HepG2 (cell line): ENCODE data around the gene TF. TPM values are rescaled to one million over a fixed set of nuclear protein-coding genes. Genes with fewer than 3 reads are reported as not detected.
A peak's percentile ranks its signal among the peaks of the same experiment; 100 is the strongest.

Experiments
- BCL6 ChIP-seq: IDR thresholded peaks from 2 replicates; pipeline ENCODE4 v1.6.1; 2016; ENCODE audit warnings: missing genetic modification reagents, missing compliant biosample characterization
- HMGXB3 ChIP-seq: sonication (generic); formaldehyde crosslinking; IDR thresholded peaks from 2 replicates; pipeline ENCODE4 v1.4.0; 2020; ENCODE audit warnings: missing genetic modification reagents, borderline replicate concordance
- KAT2B ChIP-seq: fragments of 150-350 bp; IDR thresholded peaks from 2 replicates; pipeline ENCODE4 v1.6.1; 2014; ENCODE audit warnings: low read depth, low read length, borderline replicate concordance
- NPAS2 ChIP-seq: sonication (generic); formaldehyde crosslinking; IDR thresholded peaks from 2 replicates; pipeline ENCODE4 v1.8.0; 2022; ENCODE audit warnings: mild to moderate bottlenecking, missing genetic modification reagents, borderline replicate concordance
- NR3C1 ChIP-seq: sonication (generic); formaldehyde crosslinking; IDR thresholded peaks from 2 replicates; pipeline ENCODE4 v1.4.0; 2020; ENCODE audit warnings: missing genetic modification reagents
- POLR2AphosphoS5 ChIP-seq: IDR thresholded peaks from 2 replicates; pipeline ENCODE4 v1.6.1; 2012; ENCODE audit warnings: low read depth, low read length
- POLR2G ChIP-seq: fragments of 200-400 bp; formaldehyde crosslinking; IDR thresholded peaks from 2 replicates; pipeline ENCODE4 v1.6.1; 2018; ENCODE audit warnings: mild to moderate bottlenecking, low read depth, low read length, moderate library complexity
- PRDM10 ChIP-seq: sonication (generic); formaldehyde crosslinking; IDR thresholded peaks from 2 replicates; pipeline ENCODE4 v1.4.0; 2020; ENCODE audit warnings: low read depth, missing genetic modification reagents
- ZBTB4 ChIP-seq: sonication (generic); formaldehyde crosslinking; IDR thresholded peaks from 2 replicates; pipeline ENCODE4 v1.4.0; 2020; ENCODE audit warnings: missing genetic modification reagents, mild to moderate bottlenecking, borderline replicate concordance
- ZNF20 ChIP-seq: sonication (generic); formaldehyde crosslinking; IDR thresholded peaks from 2 replicates; pipeline ENCODE4 v1.4.0; 2020; ENCODE audit warnings: mild to moderate bottlenecking, moderate library complexity, missing genetic modification reagents
- ZNF496 ChIP-seq: sonication (generic); formaldehyde crosslinking; IDR thresholded peaks from 2 replicates; pipeline ENCODE4 v1.8.1; 2023; ENCODE audit warnings: mild to moderate bottlenecking, moderate library complexity, missing genetic modification reagents; ENCODE audit not compliant: insufficient replicate concordance
- polyA plus RNA-seq, 8 experiments: library from polyadenylated mRNA; depleted of rRNA in 3 of 8; stranded (reverse) in 7 of 8; unstranded in 1 of 8; fragments of >200 nt; fragmentation: Illumina TruSeq in 4 of 8; extraction: Trizol in 4 of 8; gene quantifications; 2 replicates each; pipeline versions ENCODE4 v1.2.1 to v1.2.3, GENCODE V29; 2011 to 2016; ENCODE audit warnings: low read depth in 4 of 8, missing spikeins in 1 of 8, mixed read lengths in 1 of 8; ENCODE audit not compliant: insufficient read depth in 1 of 8
- total RNA-seq, 5 experiments: library from RNA; depleted of rRNA; stranded (reverse); fragments of >200 nt; fragmentation: Illumina TruSeq; extraction: Trizol; gene quantifications; 2 replicates each; pipeline ENCODE4 v1.2.3, GENCODE V29; 2016; ENCODE audit warnings: low read depth in 1 of 5
- TF ChIP-seq, protein P1 (sequence below): sonication (generic); formaldehyde crosslinking; IDR thresholded peaks from 2 replicates; pipeline ENCODE4 v1.4.0; 2020; ENCODE audit warnings: missing genetic modification reagents
- TF ChIP-seq, protein P2 (sequence below): sonication (generic); formaldehyde crosslinking; IDR thresholded peaks from 2 replicates; pipeline ENCODE4 v1.4.0; 2020; ENCODE audit warnings: missing genetic modification reagents

TF gene
- total and polyA plus RNA-seq, 2 of the 13 experiments (the other 11 are each of a cell fraction or from before 2014, with no cell fraction given) = 10,074 to 11,821 TPM

GRCh38 chr3:133750259-133750656 lies 4.1 kb downstream of the TF start (continued):
- TF ChIP-seq ZBTB4 (CRISPR knock-in tag) (no peak), HMGXB3 (CRISPR knock-in tag) (no peak), NR3C1 (CRISPR knock-in tag) (no peak), NPAS2 (CRISPR knock-in tag) (no peak), KAT2B (no peak), POLR2AphosphoS5 (peak; percentile 47; the same call in 1 of the 2 replicates), ZNF496 (no peak), BCL6 (CRISPR knock-in tag) (0 out of 2 replicates have a peak, but pooled peaks have one; percentile 8), PRDM10 (CRISPR knock-in tag) (no peak), POLR2G (0 out of 2 replicates have a peak, but pooled peaks have one; percentile 53), ZNF20 (no peak)
- TF ChIP-seq, protein P1, sequence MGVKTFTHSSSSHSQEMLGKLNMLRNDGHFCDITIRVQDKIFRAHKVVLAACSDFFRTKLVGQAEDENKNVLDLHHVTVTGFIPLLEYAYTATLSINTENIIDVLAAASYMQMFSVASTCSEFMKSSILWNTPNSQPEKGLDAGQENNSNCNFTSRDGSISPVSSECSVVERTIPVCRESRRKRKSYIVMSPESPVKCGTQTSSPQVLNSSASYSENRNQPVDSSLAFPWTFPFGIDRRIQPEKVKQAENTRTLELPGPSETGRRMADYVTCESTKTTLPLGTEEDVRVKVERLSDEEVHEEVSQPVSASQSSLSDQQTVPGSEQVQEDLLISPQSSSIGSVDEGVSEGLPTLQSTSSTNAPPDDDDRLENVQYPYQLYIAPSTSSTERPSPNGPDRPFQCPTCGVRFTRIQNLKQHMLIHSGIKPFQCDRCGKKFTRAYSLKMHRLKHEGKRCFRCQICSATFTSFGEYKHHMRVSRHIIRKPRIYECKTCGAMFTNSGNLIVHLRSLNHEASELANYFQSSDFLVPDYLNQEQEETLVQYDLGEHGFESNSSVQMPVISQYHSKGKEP (CRISPR knock-in tag) = no peak
- TF ChIP-seq, protein P2, sequence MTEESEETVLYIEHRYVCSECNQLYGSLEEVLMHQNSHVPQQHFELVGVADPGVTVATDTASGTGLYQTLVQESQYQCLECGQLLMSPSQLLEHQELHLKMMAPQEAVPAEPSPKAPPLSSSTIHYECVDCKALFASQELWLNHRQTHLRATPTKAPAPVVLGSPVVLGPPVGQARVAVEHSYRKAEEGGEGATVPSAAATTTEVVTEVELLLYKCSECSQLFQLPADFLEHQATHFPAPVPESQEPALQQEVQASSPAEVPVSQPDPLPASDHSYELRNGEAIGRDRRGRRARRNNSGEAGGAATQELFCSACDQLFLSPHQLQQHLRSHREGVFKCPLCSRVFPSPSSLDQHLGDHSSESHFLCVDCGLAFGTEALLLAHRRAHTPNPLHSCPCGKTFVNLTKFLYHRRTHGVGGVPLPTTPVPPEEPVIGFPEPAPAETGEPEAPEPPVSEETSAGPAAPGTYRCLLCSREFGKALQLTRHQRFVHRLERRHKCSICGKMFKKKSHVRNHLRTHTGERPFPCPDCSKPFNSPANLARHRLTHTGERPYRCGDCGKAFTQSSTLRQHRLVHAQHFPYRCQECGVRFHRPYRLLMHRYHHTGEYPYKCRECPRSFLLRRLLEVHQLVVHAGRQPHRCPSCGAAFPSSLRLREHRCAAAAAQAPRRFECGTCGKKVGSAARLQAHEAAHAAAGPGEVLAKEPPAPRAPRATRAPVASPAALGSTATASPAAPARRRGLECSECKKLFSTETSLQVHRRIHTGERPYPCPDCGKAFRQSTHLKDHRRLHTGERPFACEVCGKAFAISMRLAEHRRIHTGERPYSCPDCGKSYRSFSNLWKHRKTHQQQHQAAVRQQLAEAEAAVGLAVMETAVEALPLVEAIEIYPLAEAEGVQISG (CRISPR knock-in tag) = no peak
